ENCODE data around the gene ZFAND3.

Gene ZFAND3

DNA sequence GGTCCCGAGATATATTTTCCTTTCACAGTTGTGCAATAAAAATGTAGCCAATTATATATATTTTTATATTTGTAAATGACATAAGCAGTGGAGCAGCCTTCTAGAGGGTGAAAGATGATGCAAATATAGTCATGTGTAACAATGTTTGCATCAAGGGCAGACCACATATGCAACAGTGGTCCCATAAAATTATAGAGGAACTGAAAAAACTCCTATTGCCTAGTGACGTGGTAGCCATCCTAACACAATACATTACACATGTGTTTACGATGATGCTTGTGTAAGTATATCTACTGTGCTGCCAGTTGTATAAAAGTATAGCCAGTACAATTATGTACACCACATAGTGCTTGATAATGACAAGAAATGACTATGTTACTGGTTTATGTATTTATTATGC lies 162.8 kb downstream of the ZFAND3 start:
- TF ChIP-seq, protein P1, sequence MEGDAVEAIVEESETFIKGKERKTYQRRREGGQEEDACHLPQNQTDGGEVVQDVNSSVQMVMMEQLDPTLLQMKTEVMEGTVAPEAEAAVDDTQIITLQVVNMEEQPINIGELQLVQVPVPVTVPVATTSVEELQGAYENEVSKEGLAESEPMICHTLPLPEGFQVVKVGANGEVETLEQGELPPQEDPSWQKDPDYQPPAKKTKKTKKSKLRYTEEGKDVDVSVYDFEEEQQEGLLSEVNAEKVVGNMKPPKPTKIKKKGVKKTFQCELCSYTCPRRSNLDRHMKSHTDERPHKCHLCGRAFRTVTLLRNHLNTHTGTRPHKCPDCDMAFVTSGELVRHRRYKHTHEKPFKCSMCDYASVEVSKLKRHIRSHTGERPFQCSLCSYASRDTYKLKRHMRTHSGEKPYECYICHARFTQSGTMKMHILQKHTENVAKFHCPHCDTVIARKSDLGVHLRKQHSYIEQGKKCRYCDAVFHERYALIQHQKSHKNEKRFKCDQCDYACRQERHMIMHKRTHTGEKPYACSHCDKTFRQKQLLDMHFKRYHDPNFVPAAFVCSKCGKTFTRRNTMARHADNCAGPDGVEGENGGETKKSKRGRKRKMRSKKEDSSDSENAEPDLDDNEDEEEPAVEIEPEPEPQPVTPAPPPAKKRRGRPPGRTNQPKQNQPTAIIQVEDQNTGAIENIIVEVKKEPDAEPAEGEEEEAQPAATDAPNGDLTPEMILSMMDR (IDR thresholded peaks at IDR 0.05; ENCODE audit: borderline replicate concordance, control extremely low read depth, extremely low read depth, insufficient read depth, missing control alignments): no peak
- no peak for DNase-seq (ENCODE audit: low spot score)
- in situ Hi-C loops (cut with MboI; ENCODE audit: low sequenced_read_pairs, unreplicated experiment): no loop called here

DNA sequence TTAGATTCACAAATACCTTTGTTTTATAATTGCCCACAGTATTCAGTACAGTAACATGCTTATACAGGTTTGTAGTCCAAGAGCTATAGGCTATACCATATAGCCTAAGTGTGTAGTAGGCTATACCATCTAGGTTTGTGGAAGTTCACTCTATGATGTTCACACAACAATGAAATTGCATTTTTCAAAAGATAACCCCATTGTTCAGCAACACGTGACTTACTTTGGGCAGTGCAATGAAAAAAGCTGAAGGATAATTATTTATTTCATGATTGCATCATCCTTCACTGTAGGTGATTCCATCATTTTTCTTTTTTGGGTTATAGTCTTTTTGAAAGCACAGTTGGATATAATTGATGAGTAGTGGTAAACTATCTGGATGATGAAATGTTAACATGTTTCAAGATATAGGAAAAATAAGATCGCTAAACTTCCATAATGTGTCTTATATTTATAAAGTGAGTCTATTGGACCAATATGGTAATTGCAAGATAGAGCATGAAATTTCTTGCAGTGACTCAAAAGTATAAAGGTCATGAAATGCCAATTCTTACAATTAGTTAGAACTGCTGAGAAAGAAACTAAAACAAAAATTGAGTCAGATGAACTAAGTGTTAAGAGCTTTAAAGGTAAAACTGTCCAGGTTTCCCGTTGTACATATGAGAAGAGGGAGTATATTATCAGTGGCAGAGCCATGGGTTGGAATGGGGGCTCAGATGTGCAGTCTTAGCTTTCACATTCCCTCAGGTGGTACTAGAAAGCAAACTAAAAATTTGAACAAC lies 164.4 kb downstream of the ZFAND3 start:
- no peak for DNase-seq (ENCODE audit: low spot score)
- in situ Hi-C loops (cut with MboI; ENCODE audit: low sequenced_read_pairs, unreplicated experiment): no loop called here
- TF ChIP-seq, protein P1 (IDR thresholded peaks at IDR 0.05; ENCODE audit: borderline replicate concordance, control extremely low read depth, extremely low read depth, insufficient read depth, missing control alignments): no peak

DNA sequence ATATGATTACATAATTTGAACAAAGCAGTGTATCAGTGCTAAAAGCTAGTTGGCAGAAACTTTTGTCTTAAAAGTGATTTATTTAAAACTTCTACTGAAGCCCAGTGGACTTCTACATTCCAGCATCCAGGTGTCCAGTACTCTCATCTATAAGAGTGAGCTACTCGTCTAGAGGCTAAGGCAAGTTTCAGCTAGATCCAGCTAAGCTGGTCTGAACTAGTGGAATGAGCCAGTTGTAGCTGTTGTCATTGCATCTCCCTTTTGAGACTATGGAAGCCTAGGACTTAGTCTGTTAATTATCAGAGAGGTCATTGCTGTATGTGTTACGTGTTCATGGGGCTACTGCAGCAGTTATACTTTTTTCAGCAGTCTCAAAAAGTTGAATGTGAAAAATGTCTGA lies 165.1 kb downstream of the ZFAND3 start:
- TF ChIP-seq, protein P1 (IDR thresholded peaks at IDR 0.05; ENCODE audit: borderline replicate concordance, control extremely low read depth, extremely low read depth, insufficient read depth, missing control alignments): no peak
- in situ Hi-C loops (cut with MboI; ENCODE audit: low sequenced_read_pairs, unreplicated experiment): no loop called here
- no peak for DNase-seq (ENCODE audit: low spot score)

DNA sequence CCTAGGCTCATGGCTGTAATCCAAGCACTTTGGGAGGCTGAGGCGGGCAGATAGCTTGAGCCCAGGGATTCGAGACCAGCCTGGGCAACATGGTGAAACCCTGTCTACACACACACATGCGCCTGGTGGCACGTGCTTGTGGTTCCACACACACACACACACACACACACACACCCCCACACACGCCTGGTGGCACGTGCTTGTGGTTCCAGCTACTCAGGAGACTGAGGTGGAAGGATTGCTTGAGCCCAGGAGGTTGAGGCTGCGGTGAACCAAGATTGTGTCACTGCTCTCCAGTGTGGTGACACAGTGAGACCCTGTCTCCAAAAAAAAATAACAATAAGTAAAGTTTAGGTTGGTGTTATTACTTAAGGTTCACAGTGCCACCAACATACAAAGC lies 165.8 kb downstream of the ZFAND3 start:
- in situ Hi-C loops (cut with MboI; ENCODE audit: low sequenced_read_pairs, unreplicated experiment): no loop called here

DNA sequence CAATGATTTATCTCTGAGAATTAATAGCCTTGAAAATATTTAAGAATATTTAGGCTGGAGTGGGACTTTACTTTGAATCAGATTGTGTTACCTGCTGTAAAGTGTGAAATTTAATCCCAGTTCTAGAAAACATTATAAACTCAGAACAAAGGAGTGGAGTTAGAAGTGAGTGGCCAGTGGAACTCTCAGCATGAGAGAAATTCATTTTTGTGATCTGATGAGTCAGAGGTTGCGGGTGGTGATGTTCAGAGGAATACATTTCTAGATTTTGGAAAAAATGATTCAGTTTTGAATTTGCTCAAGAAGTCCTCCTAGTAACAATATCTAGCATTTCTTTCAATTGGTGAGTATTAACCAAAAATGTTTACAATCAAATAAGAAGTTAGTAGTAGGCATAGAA lies 167.5 kb downstream of the ZFAND3 start:
- TF ChIP-seq, protein P1 (IDR thresholded peaks at IDR 0.05; ENCODE audit: borderline replicate concordance, control extremely low read depth, extremely low read depth, insufficient read depth, missing control alignments): no peak
- in situ Hi-C loops (cut with MboI; ENCODE audit: low sequenced_read_pairs, unreplicated experiment): no loop called here
- no peak for DNase-seq (ENCODE audit: low spot score)

More for the DNA sequence above, 165.8 kb downstream of the ZFAND3 start:
- no peak for DNase-seq (ENCODE audit: low spot score)
- TF ChIP-seq, protein P1 (IDR thresholded peaks at IDR 0.05; ENCODE audit: borderline replicate concordance, control extremely low read depth, extremely low read depth, insufficient read depth, missing control alignments): no peak

DNA sequence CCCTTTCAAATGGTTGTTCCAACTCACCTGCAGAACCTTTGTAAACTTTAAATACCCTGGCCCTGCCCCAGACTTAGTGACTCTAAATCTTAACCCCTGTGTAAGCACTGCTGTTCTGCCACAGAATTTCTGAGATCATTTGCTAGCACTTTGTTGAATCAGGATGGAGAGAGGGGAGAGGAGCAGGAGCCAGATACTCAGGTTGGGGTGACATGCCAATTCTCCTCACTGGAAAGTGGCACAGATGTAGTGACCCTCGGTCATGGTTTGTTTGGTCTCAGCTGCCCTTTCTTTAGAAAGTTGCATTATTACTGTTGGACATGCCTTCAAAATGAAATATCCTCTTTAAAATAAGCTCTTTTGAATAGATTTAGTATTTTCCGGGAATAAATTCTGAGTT lies 168.0 kb downstream of the ZFAND3 start:
- no peak for DNase-seq (ENCODE audit: low spot score)
- in situ Hi-C loops (cut with MboI; ENCODE audit: low sequenced_read_pairs, unreplicated experiment): no loop called here
- TF ChIP-seq, protein P1 (IDR thresholded peaks at IDR 0.05; ENCODE audit: borderline replicate concordance, control extremely low read depth, extremely low read depth, insufficient read depth, missing control alignments): no peak

Data from GM13976 (cell line).